Measurements from ENCODE around the gene TMEM140.

Gene TMEM140

DNA sequence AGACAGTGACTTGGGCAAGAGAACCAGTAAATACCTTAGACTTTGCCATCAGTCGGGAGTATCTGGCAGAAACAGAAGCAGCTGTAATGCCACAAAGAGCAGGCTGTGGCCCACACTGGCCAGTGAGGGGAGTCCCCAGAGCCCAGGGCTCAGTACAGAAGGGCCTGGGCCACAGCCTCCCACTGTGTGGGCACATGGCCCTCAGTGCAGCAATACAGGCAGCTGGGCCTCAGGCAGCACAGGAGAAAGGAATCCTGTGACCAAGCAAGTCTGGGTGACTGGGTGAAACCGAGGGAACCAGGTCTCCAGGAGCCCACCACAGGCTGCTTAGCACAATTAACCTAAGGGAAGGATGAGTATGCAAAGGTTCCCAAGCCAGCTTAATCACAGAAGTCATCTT is 49.5 kb downstream of the TMEM140 start:
- no peaks in the 10 kb centered on the region for H3K9me3 ChIP-seq (ENCODE audit: insufficient read depth, low read length, severe bottlenecking)
- no peak overlapping the region for H3K4me2 ChIP-seq (ENCODE audit: insufficient read depth, low read length)
- H3K79me2 ChIP-seq (ENCODE audit: insufficient read depth, low read length): no peaks in the 10 kb centered on the region
- TF ChIP-seq EZH2 (IDR thresholded peaks at IDR 0.05; ENCODE audit: borderline replicate concordance, low read depth, low read length, severe bottlenecking) (no peak), CTCF (IDR thresholded peaks at IDR 0.05; ENCODE audit: borderline replicate concordance, extremely low read depth, low read length, poor library complexity, severe bottlenecking) (no peak)
- no peak overlapping the region for H3K9ac ChIP-seq (ENCODE audit: low read depth, low read length)
- ATAC-seq (ENCODE audit: insufficient read depth, low read depth) (no peak), DNase-seq (no peak)
- H3K4me1 ChIP-seq (ENCODE audit: insufficient read depth, low read length): no peaks in the 10 kb centered on the region
- H3K27me3 ChIP-seq (ENCODE audit: insufficient read depth, low read length, poor library complexity): no peaks in the 10 kb centered on the region
- H3K27ac ChIP-seq (ENCODE audit: low read length): no peak overlapping the region
- H3K36me3 ChIP-seq (ENCODE audit: insufficient read depth, low read length): peaks cover 50% of the 10 kb centered on the region
- H4K20me1 ChIP-seq (ENCODE audit: insufficient read depth, low read length): no peaks in the 10 kb centered on the region
- no peak overlapping the region for H3K4me3 ChIP-seq (ENCODE audit: low read depth in 1 of 2, low read length in 2 of 2)
- H2AFZ ChIP-seq (ENCODE audit: low read depth, low read length): no peak overlapping the region

DNA sequence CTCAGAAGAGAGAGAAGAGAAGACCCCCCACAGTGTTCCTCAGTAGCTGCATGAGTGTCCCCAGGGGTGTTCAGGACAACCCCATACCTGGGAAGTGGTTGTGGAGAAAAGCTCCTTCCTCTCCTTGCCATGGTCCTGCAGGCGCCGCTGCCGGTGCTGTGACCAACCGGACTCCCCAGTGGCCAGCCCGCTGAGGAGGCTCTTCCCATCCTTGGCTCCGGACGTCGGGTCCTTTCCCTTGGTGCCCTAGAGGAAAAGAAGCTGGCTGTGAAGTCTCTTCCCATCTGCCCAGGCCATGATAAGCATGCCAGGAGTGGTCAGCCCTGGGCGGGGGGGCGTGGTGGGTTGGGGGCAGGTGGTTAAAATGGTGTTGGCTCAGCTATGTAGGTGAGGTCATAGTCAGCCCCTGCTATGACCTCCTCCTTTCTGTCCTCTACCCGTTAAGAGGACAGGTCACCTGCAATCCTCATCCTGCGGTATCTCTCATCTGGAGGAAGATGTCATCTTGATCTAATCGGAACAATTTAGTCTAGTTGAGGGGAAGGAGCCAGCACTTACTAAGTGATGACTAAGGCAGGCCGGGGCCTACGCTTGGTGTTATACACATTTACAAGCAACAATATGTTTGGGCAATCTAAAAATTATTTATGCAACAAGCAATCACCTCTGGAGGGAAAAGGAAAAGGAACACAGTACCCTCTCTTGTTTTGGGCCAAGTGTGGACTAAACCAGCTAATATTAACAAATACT is 50.2 kb downstream of the TMEM140 start:
- Histone ChIP-seq H3K27ac (ENCODE audit: low read length) (no peak overlapping the region), H3K36me3 (ENCODE audit: insufficient read depth, low read length) (peaks cover 43% of the 10 kb centered on the region), H3K9me3 (ENCODE audit: insufficient read depth, low read length, severe bottlenecking) (no peaks in the 10 kb centered on the region), H3K4me2 (ENCODE audit: insufficient read depth, low read length) (no peak overlapping the region), H2AFZ (ENCODE audit: low read depth, low read length) (no peak overlapping the region), H3K4me1 (ENCODE audit: insufficient read depth, low read length) (no peaks in the 10 kb centered on the region), H3K4me3 (ENCODE audit: low read depth in 1 of 2, low read length in 2 of 2) (no peak overlapping the region), H3K79me2 (ENCODE audit: insufficient read depth, low read length) (no peaks in the 10 kb centered on the region), H3K9ac (ENCODE audit: low read depth, low read length) (no peak overlapping the region), H4K20me1 (ENCODE audit: insufficient read depth, low read length) (no peaks in the 10 kb centered on the region), H3K27me3 (ENCODE audit: insufficient read depth, low read length, poor library complexity) (no peaks in the 10 kb centered on the region)
- ATAC-seq (ENCODE audit: insufficient read depth, low read depth) (no peak), DNase-seq (no peak)
- no peak for TF ChIP-seq EZH2 (IDR thresholded peaks at IDR 0.05; ENCODE audit: borderline replicate concordance, low read depth, low read length, severe bottlenecking)

GRCh38 chr7:135199439-135199838 is 51.6 kb downstream of the TMEM140 start:
- no peak overlapping the region for H3K27ac ChIP-seq (ENCODE audit: low read length)
- H3K4me1 ChIP-seq (ENCODE audit: insufficient read depth, low read length): no peaks in the 10 kb centered on the region
- TF ChIP-seq EZH2 (IDR thresholded peaks at IDR 0.05; ENCODE audit: borderline replicate concordance, low read depth, low read length, severe bottlenecking) (no peak), CTCF (IDR thresholded peaks at IDR 0.05; ENCODE audit: borderline replicate concordance, extremely low read depth, low read length, poor library complexity, severe bottlenecking) (no peak)
- no peak overlapping the region for H3K9ac ChIP-seq (ENCODE audit: low read depth, low read length)
- H4K20me1 ChIP-seq (ENCODE audit: insufficient read depth, low read length): no peaks in the 10 kb centered on the region
- no peaks in the 10 kb centered on the region for H3K9me3 ChIP-seq (ENCODE audit: insufficient read depth, low read length, severe bottlenecking)
- no peaks in the 10 kb centered on the region for H3K27me3 ChIP-seq (ENCODE audit: insufficient read depth, low read length, poor library complexity)
- no peak overlapping the region for H3K4me2 ChIP-seq (ENCODE audit: insufficient read depth, low read length)
- ATAC-seq (ENCODE audit: insufficient read depth, low read depth): no peak
- no peak for DNase-seq
- no peak overlapping the region for H3K4me3 ChIP-seq (ENCODE audit: low read depth in 1 of 2, low read length in 2 of 2)
- no peak overlapping the region for H2AFZ ChIP-seq (ENCODE audit: low read depth, low read length)
- peaks cover 37% of the 10 kb centered on the region for H3K36me3 ChIP-seq (ENCODE audit: insufficient read depth, low read length)
- no peaks in the 10 kb centered on the region for H3K79me2 ChIP-seq (ENCODE audit: insufficient read depth, low read length)

- Histone ChIP-seq H3K27ac (ENCODE audit: low read length) (no peak overlapping the region), H4K20me1 (ENCODE audit: insufficient read depth, low read length) (no peaks in the 10 kb centered on the region)
- no peak for ATAC-seq (ENCODE audit: insufficient read depth, low read depth)
These were observed 53.0 kb downstream of the TMEM140 start for GRCh38 chr7:135200821-135201331.

More at GRCh38 chr7:135200821-135201331, 53.0 kb downstream of the TMEM140 start:
- Histone ChIP-seq H3K9ac (ENCODE audit: low read depth, low read length) (no peak overlapping the region), H3K36me3 (ENCODE audit: insufficient read depth, low read length) (peaks cover 35% of the 10 kb centered on the region), H3K4me1 (ENCODE audit: insufficient read depth, low read length) (no peaks in the 10 kb centered on the region), H2AFZ (ENCODE audit: low read depth, low read length) (no peak overlapping the region), H3K27me3 (ENCODE audit: insufficient read depth, low read length, poor library complexity) (no peaks in the 10 kb centered on the region), H3K4me2 (ENCODE audit: insufficient read depth, low read length) (no peak overlapping the region), H3K4me3 (ENCODE audit: low read depth in 1 of 2, low read length in 2 of 2) (no peak overlapping the region), H3K79me2 (ENCODE audit: insufficient read depth, low read length) (no peaks in the 10 kb centered on the region), H3K9me3 (ENCODE audit: insufficient read depth, low read length, severe bottlenecking) (no peaks in the 10 kb centered on the region)
- TF ChIP-seq EZH2 (IDR thresholded peaks at IDR 0.05; ENCODE audit: borderline replicate concordance, low read depth, low read length, severe bottlenecking): no peak
- TF ChIP-seq CTCF (IDR thresholded peaks at IDR 0.05; ENCODE audit: borderline replicate concordance, extremely low read depth, low read length, poor library complexity, severe bottlenecking): no peak
- DNase-seq: no peak
